WERI-Rb-1 (cell line): ENCODE data around the gene HSPBP1.

Experiments
- DNase-seq: peaks from one replicate; pipeline ENCODE4 v3.0.0-alpha.2; 2020
- H3K27ac ChIP-seq: fragments of 250-450 bp; sonication (Bioruptor Pico); 2 replicates; pipeline ENCODE4 v1.5.1; 2020; ENCODE audit warnings: mild to moderate bottlenecking, moderate library complexity
- H3K27me3 ChIP-seq: fragments of 250-450 bp; sonication (Bioruptor Pico); 2 replicates; pipeline ENCODE4 v1.5.1; 2021; ENCODE audit warnings: mild to moderate bottlenecking, low read depth, moderate library complexity; ENCODE audit not compliant: insufficient read depth, severe bottlenecking
- H3K36me3 ChIP-seq: fragments of 250-450 bp; sonication (Bioruptor Pico); 2 replicates; pipeline ENCODE4 v1.5.1; 2020; ENCODE audit warnings: mild to moderate bottlenecking, moderate library complexity
- H3K4me3 ChIP-seq: 2 replicates; pipeline ENCODE4 v1.5.1; 2011; ENCODE audit warnings: low read depth, mild to moderate bottlenecking, control low read depth, low read length
- H3K9me3 ChIP-seq: fragments of 250-450 bp; sonication (Bioruptor Pico); 2 replicates; pipeline ENCODE4 v1.5.1; 2021; ENCODE audit warnings: mild to moderate bottlenecking, moderate library complexity; ENCODE audit not compliant: severe bottlenecking
- CTCF ChIP-seq: IDR thresholded peaks from 2 replicates; pipeline ENCODE4 v1.5.1; 2011; ENCODE audit warnings: low read depth, mild to moderate bottlenecking, control low read depth, inconsistent platforms, low read length

HSPBP1 gene

GRCh38 chr19:55248166-55248675, 31.7 kb downstream of the HSPBP1 start:
- DNase-seq, result no peak
- H3K27ac ChIP-seq, result no peak overlapping the region
- H3K36me3 ChIP-seq, result peaks cover 50% of the 10 kb centered on the region
- no peak for TF ChIP-seq CTCF
- H3K4me3 ChIP-seq, result no peak overlapping the region
- no peaks in the 10 kb centered on the region for H3K27me3 ChIP-seq
- H3K9me3 ChIP-seq, result no peaks in the 10 kb centered on the region

- H3K36me3 ChIP-seq, result peaks cover 52% of the 10 kb centered on the region
- H3K9me3 ChIP-seq, result no peaks in the 10 kb centered on the region
- H3K27ac ChIP-seq, result no peak overlapping the region
- no peaks in the 10 kb centered on the region for H3K27me3 ChIP-seq
- no peak for DNase-seq
- TF ChIP-seq CTCF, result no peak
- H3K4me3 ChIP-seq, result no peak overlapping the region
Observed at GRCh38 chr19:55247621-55248099, 32.2 kb downstream of the HSPBP1 start.

GRCh38 chr19:55246462-55247451, 33.2 kb downstream of the HSPBP1 start:
- Histone ChIP-seq H3K27ac (no peak overlapping the region), H3K36me3 (peaks cover 61% of the 10 kb centered on the region), H3K4me3 (no peak overlapping the region), H3K27me3 (no peaks in the 10 kb centered on the region), H3K9me3 (no peaks in the 10 kb centered on the region)
- DNase-seq, result no peak
- TF ChIP-seq CTCF, result no peak

DNA sequence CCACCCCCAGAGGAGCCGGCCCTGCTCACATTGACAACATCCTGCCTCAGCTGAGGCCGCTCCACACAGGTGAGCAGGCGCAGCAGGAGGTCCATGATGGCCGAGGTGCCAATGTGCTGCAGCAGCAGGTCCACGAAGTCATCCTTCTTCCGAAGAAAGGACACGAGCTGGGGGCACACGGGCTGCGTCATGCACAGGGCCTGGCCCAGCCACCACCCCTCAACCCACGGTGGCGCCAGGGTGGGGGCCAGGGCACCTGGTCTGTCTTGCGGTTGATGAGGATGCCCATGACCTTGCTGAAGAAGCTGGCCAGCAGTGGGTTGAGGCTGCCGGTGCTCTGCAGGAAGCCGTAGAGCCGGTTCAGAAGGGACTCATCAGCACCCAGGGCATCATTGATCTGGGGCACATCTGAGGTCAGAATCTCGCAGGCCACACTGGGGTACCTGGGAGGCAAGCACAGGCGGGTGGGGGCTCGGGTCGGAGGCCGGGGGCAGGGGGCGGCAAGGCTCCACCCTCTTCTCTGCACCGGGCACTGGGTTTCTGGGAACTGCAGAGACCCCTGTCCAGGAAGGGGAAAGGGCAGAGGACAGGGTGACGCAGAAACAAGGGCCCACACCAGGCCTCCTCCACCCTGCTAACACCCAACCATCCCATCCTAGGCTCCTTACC, 34.5 kb downstream of the HSPBP1 start:
- TF ChIP-seq CTCF, result no peak
- DNase-seq, result no peak
- H3K27me3 ChIP-seq, result no peaks in the 10 kb centered on the region
- H3K36me3 ChIP-seq, result peaks cover 71% of the 10 kb centered on the region
- no peak overlapping the region for H3K27ac ChIP-seq
- no peaks in the 10 kb centered on the region for H3K9me3 ChIP-seq
- no peak overlapping the region for H3K4me3 ChIP-seq

DNA sequence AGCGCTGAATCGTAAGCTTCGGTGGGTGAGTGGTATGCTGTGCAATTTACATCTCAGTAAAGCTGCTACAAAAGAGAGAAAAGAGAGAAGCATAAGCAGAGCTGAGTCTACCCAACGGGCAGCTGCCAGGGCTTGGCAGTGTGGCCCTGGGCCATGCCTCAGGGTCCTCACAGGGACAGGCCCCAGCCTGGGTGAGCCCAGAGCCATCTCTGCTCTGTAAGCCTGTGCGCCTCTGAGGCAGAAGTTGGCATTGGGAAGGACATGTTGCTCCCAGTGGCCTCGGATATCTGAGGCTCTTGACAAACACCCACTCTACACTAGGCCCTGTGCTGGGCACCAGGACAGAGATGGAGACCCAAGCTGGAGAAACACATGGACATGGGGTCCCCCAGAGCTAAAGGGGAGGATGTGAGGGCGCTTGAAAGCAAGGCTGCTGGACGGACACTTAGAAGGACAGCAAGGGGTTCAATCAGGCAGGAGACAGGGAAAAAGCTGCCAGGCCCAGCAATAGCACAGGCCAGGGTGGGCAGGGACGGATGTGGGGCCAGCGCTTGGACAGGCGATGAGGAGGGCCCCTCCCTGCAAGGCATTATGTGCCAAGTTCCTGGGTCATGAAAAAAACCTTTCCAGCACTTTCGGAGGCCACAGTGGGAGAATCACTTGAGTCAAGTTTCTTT, 35.8 kb downstream of the HSPBP1 start:
- DNase-seq, result no peak
- H3K36me3 ChIP-seq, result peaks cover 78% of the 10 kb centered on the region
- no peak for TF ChIP-seq CTCF
- H3K27me3 ChIP-seq, result no peaks in the 10 kb centered on the region
- H3K27ac ChIP-seq, result no peak overlapping the region
- no peaks in the 10 kb centered on the region for H3K9me3 ChIP-seq
- H3K4me3 ChIP-seq, result no peak overlapping the region
